ENCODE data around the gene MAP3K7. TPM values are rescaled to one million over a fixed set of nuclear protein-coding genes. Genes with fewer than 3 reads are reported as not detected.

MAP3K7 gene
- total and polyA plus RNA-seq, 2 of the 4 experiments (the other 2 are of a cell fraction): 26.5 to 29.9 TPM

- no peak overlapping the region for H4K8ac ChIP-seq (ENCODE audit: low read depth in 2 of 2, low read length in 2 of 2)
- TF ChIP-seq RAD21 (IDR thresholded peaks at IDR 0.05; ENCODE audit: low read length) (no peak), CTCF (conservative IDR thresholded peaks at IDR 0.05; ENCODE audit: low read depth, low read length) (0 out of 2 replicates have a peak, but pooled peaks have one; percentile 25)
- H3K79me1 ChIP-seq (ENCODE audit: low read depth in 1 of 2, low read length in 2 of 2): peaks cover 26 to 47% of the 10 kb centered on the region in 2 experiments; a peak in 3 of 4 replicates
- no peak overlapping the region for H4K5ac ChIP-seq (ENCODE audit: low read depth, low read length)
- H2BK15ac ChIP-seq (ENCODE audit: low read depth, low read length): no peak overlapping the region
- dilution Hi-C loops (cut with HindIII; ENCODE audit: low sequenced_read_pairs, unreplicated experiment): no loop called here
- no peak overlapping the region for H2AK5ac ChIP-seq (ENCODE audit: low read depth, low read length)
- DNase-seq: peak; percentile 46
- CTCF ChIA-PET: no interaction called here
- no peak overlapping the region for H3K4me3 ChIP-seq (ENCODE audit: insufficient read depth, low read depth, low read length)
- no peak overlapping the region for H3K23ac ChIP-seq (ENCODE audit: low read depth, low read length)
- H2AK9ac ChIP-seq (replicated peaks; ENCODE audit: low read depth, low read length, poor library complexity): no peak overlapping the region
- H3K4me2 ChIP-seq (ENCODE audit: low read depth, low read length): no peak overlapping the region
- no peaks in the 10 kb centered on the region for H3K9me3 ChIP-seq (ENCODE audit: control insufficient read depth, insufficient read depth, low read length)
- no peaks in the 10 kb centered on the region for H3K36me3 ChIP-seq (ENCODE audit: control insufficient read depth, insufficient read depth, low read length)
- H4K91ac ChIP-seq (ENCODE audit: insufficient read depth, low read depth, low read length): no peak overlapping the region
- H4K20me1 ChIP-seq (ENCODE audit: insufficient read depth, low read length): peaks cover 41% of the 10 kb centered on the region
- H3K18ac ChIP-seq (ENCODE audit: low read depth, low read length): no peak overlapping the region
- intact Hi-C loops (cut with micrococcal nuclease): no loop called here
- H3K4ac ChIP-seq (ENCODE audit: low read depth, low read length): no peak overlapping the region
- H3K27ac ChIP-seq (ENCODE audit: insufficient read depth, low read length): no peak overlapping the region
- peaks cover 11% of the 10 kb centered on the region; the same call in 1 of the 2 replicates for H3K9me1 ChIP-seq (ENCODE audit: insufficient read depth, low read length)
- H3K14ac ChIP-seq (replicated peaks; ENCODE audit: low read depth, low read length): no peak overlapping the region
- in situ Hi-C loops (cut with MboI; ENCODE audit: low sequenced_read_pairs): no loop called here
- WGBS, 2 experiments (ENCODE audit: extremely low coverage in 2 of 2, insufficient read length in 1 of 2): no CpG with 5 or more reads among the region's 2 CpGs
- H2BK120ac ChIP-seq (ENCODE audit: low read depth, low read length): no peak overlapping the region
- H3K9ac ChIP-seq (ENCODE audit: low read depth, low read length): no peak overlapping the region
- H2BK5ac ChIP-seq (ENCODE audit: low read depth, low read length, poor library complexity, severe bottlenecking): no peak overlapping the region
- no peaks in the 10 kb centered on the region for H3K27me3 ChIP-seq (ENCODE audit: control insufficient read depth, insufficient read depth, low read length)
- no peak overlapping the region for H3K56ac ChIP-seq (ENCODE audit: extremely low read depth, insufficient read depth, low read length)
- POLR2A ChIA-PET (ENCODE audit: unreplicated experiment): no interaction called here
- peak; percentile 30 for ATAC-seq (ENCODE audit: low read depth)
- peaks cover 6% of the 10 kb centered on the region for H3K4me1 ChIP-seq (ENCODE audit: control insufficient read depth, insufficient read depth, low read length)
- H2AFZ ChIP-seq (replicated peaks; ENCODE audit: low read length, poor library complexity): no peak overlapping the region
- no TSS peak for BruUV-seq (replicated peaks)
- no peak overlapping the region for H2BK20ac ChIP-seq (ENCODE audit: low read depth, low read length)
Measured at GRCh38 chr6:90574610-90575009, 12.3 kb downstream of the MAP3K7 start.
